ENCODE data around the gene PIKFYVE. TPM values are rescaled to one million over a fixed set of nuclear protein-coding genes. Genes with fewer than 3 reads are reported as not detected.
"Not testable (repeated sequence)": the region's sequence is repeated elsewhere in the genome, so short reads cannot be mapped to it uniquely, and the experiment has no call there.

PIKFYVE gene
- total RNA-seq, 1 donor from 2014 or later, result 13.9 TPM

GRCh38 chr2:208350610-208351009, 84.6 kb downstream of the PIKFYVE start:
- no peak for TF ChIP-seq CTCF (IDR thresholded peaks at IDR 0.05; ENCODE audit: borderline replicate concordance)
- no peaks in the 10 kb centered on the region for H3K27me3 ChIP-seq (ENCODE audit: low read depth)
- intact Hi-C loops (cut with micrococcal nuclease), result no loop called here
- peaks cover 7% of the 10 kb centered on the region for H3K4me1 ChIP-seq
- H3K4me3 ChIP-seq, result no peak overlapping the region
- no peak overlapping the region for H3K27ac ChIP-seq (replicated peaks)
- DNase-seq, result no peak
- H3K36me3 ChIP-seq, result peaks cover 94% of the 10 kb centered on the region
- no peaks in the 10 kb centered on the region for H3K9me3 ChIP-seq (replicated peaks)

- H3K27ac ChIP-seq (replicated peaks), result no peak overlapping the region
- no peak for TF ChIP-seq CTCF (IDR thresholded peaks at IDR 0.05; ENCODE audit: borderline replicate concordance)
- H3K4me3 ChIP-seq, result no peak overlapping the region
- no peaks in the 10 kb centered on the region for H3K9me3 ChIP-seq (replicated peaks)
- H3K4me1 ChIP-seq, result peaks cover 7% of the 10 kb centered on the region
- no peaks in the 10 kb centered on the region for H3K27me3 ChIP-seq (ENCODE audit: low read depth)
- intact Hi-C loops (cut with micrococcal nuclease), result no loop called here
- H3K36me3 ChIP-seq, result peaks cover 82% of the 10 kb centered on the region
- DNase-seq, result no peak
These were observed 86.9 kb downstream of the PIKFYVE start for GRCh38 chr2:208352644-208353567.

- H3K9me3 ChIP-seq (replicated peaks), result no peaks in the 10 kb centered on the region
- H3K27ac ChIP-seq (replicated peaks), result no peak overlapping the region
- TF ChIP-seq CTCF (IDR thresholded peaks at IDR 0.05; ENCODE audit: borderline replicate concordance), result no peak
- peaks cover 72% of the 10 kb centered on the region for H3K36me3 ChIP-seq
- no peak overlapping the region for H3K4me3 ChIP-seq
- intact Hi-C loops (cut with micrococcal nuclease), result no loop called here
- no peak for DNase-seq
- no peaks in the 10 kb centered on the region for H3K27me3 ChIP-seq (ENCODE audit: low read depth)
- peaks cover 7% of the 10 kb centered on the region for H3K4me1 ChIP-seq
These were observed 88.9 kb downstream of the PIKFYVE start for GRCh38 chr2:208354964-208355381.

- peaks cover 60% of the 10 kb centered on the region for H3K36me3 ChIP-seq
- H3K9me3 ChIP-seq (replicated peaks); DNase-seq; H3K4me3 ChIP-seq; intact Hi-C loops (cut with micrococcal nuclease); H3K27me3 ChIP-seq (ENCODE audit: low read depth); H3K27ac ChIP-seq (replicated peaks); H3K4me1 ChIP-seq: not testable (repeated sequence)
These were observed 90.4 kb downstream of the PIKFYVE start for GRCh38 chr2:208356420-208356819.

GRCh38 chr2:208356846-208357574, 91.0 kb downstream of the PIKFYVE start:
- H3K4me1 ChIP-seq, result peaks cover 7% of the 10 kb centered on the region
- H3K27me3 ChIP-seq (ENCODE audit: low read depth), result no peaks in the 10 kb centered on the region
- no peak for DNase-seq
- intact Hi-C loops (cut with micrococcal nuclease), result no loop called here
- no peak for TF ChIP-seq CTCF (IDR thresholded peaks at IDR 0.05; ENCODE audit: borderline replicate concordance)
- H3K27ac ChIP-seq (replicated peaks), result no peak overlapping the region
- no peak overlapping the region for H3K4me3 ChIP-seq
- no peaks in the 10 kb centered on the region for H3K9me3 ChIP-seq (replicated peaks)
- peaks cover 54% of the 10 kb centered on the region for H3K36me3 ChIP-seq
